ENCODE results near the gene DAB2. TPM values are rescaled to one million over a fixed set of nuclear protein-coding genes. Genes with fewer than 3 reads are reported as not detected.

DAB2 gene
- total and polyA plus RNA-seq, 2 donors from 2014 or later: 138 to 199 TPM

DNA sequence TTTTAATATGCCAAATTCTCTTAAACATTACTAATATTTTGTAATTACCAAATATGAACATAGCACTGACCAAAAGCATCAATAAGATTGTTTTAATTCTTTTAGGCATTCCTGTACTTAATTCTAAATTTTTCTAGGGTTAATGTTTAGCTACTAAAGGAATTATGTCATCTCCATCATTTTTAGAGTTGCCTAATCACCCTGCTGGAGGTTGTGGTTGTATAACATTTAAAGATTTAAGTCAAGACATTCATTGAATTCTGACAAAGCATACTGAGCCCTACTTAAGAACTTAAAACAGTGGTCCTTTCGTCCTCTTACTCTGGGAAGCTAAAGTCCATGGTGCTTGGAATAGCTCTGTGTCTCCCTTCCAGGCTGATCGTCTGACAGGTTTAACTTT is 28.1 kb upstream of the DAB2 start:
- H3K27ac ChIP-seq (ENCODE audit: low read depth in 2 of 2, low read length in 2 of 2): no peak overlapping the region
- FAIRE-seq (no peak), DNase-seq (no peak)
- H3K9me3 ChIP-seq (ENCODE audit: control insufficient read depth in 2 of 3, insufficient read depth in 1 of 3, low read length in 3 of 3): no peaks in the 10 kb centered on the region
- no peak overlapping the region for H3K4me3 ChIP-seq (ENCODE audit: low read length in 3 of 3)
- TF ChIP-seq CTCF (IDR thresholded peaks at IDR 0.05; ENCODE audit: borderline replicate concordance, extremely low read depth, insufficient read depth): no peak
- H3K27me3 ChIP-seq (ENCODE audit: control insufficient read depth, insufficient read depth, low read length): no peaks in the 10 kb centered on the region
- H3K36me3 ChIP-seq (ENCODE audit: control insufficient read depth in 2 of 3, insufficient read depth in 3 of 3, low read length in 3 of 3): no peaks in the 10 kb centered on the region
- no peaks in the 10 kb centered on the region for H3K4me1 ChIP-seq (ENCODE audit: control insufficient read depth in 2 of 3, insufficient read depth in 2 of 3, low read depth in 1 of 3, low read length in 3 of 3)
- intact Hi-C loops (cut with DNase I): no loop called here
- H3K9ac ChIP-seq (ENCODE audit: low read length in 3 of 3): no peak overlapping the region

DNA sequence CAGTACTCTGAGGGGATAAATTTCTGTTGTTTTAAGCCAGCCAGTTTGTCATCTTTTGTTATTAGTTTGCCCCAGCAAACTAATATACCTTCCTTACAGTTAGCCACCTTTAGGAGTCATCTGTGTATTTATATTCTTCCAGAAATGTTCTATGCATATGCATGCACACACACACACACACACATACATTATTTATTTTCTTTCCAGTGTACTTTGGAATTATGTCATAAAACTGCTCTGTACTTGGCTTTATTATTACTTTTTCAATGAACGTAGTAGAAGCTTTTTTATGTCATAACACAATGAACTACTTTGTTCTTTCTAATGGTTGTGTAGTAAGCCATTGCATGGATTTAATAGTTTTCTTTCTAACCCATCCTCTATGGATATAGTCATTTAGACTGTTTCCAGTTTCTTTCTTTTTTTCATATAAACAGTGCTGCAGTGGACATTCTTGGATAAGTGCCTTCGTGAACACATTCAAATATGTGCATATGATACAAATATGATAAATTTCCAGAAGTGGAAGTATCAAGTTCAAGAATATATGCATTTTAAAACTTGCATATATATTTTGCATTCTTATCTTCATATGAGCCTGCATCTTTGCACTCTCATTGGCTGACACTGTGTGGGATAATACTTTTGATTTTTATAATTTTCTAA is 26.6 kb upstream of the DAB2 start:
- DNase-seq (no peak), FAIRE-seq (no peak)
- Histone ChIP-seq H3K27ac (ENCODE audit: low read depth in 2 of 2, low read length in 2 of 2) (no peak overlapping the region), H3K4me3 (ENCODE audit: low read length in 3 of 3) (no peak overlapping the region), H3K9ac (ENCODE audit: low read length in 3 of 3) (no peak overlapping the region), H3K36me3 (ENCODE audit: control insufficient read depth in 2 of 3, insufficient read depth in 3 of 3, low read length in 3 of 3) (no peaks in the 10 kb centered on the region), H3K4me1 (ENCODE audit: control insufficient read depth in 2 of 3, insufficient read depth in 2 of 3, low read depth in 1 of 3, low read length in 3 of 3) (no peaks in the 10 kb centered on the region), H3K9me3 (ENCODE audit: control insufficient read depth in 2 of 3, insufficient read depth in 1 of 3, low read length in 3 of 3) (no peaks in the 10 kb centered on the region), H3K27me3 (ENCODE audit: control insufficient read depth, insufficient read depth, low read length) (no peaks in the 10 kb centered on the region)
- intact Hi-C loops (cut with DNase I): no loop called here
- no peak for TF ChIP-seq CTCF (IDR thresholded peaks at IDR 0.05; ENCODE audit: borderline replicate concordance, extremely low read depth, insufficient read depth)

DNA sequence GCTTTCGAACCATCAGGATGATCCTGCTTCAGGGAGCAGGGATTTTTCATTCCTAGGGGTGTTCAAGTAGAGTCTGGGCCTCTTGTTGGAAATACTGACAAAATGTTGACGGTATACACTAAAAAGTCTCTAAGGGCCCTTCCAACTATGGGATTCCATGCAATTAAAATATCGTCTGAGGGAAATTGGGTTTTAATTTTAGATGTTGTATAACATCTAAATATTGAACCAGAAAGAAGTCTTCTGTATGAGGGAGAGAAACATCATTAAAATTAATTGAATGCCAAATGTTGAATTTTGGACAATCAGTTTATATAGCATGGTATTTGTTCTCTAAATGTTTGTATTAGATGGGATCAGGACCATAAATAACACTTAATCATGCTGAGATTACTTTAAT is 25.7 kb upstream of the DAB2 start:
- Histone ChIP-seq H3K4me3 (ENCODE audit: low read length in 3 of 3) (no peak overlapping the region), H3K4me1 (ENCODE audit: control insufficient read depth in 2 of 3, insufficient read depth in 2 of 3, low read depth in 1 of 3, low read length in 3 of 3) (no peaks in the 10 kb centered on the region), H3K9ac (ENCODE audit: low read length in 3 of 3) (no peak overlapping the region), H3K27me3 (ENCODE audit: control insufficient read depth, insufficient read depth, low read length) (no peaks in the 10 kb centered on the region), H3K36me3 (ENCODE audit: control insufficient read depth in 2 of 3, insufficient read depth in 3 of 3, low read length in 3 of 3) (no peaks in the 10 kb centered on the region), H3K27ac (ENCODE audit: low read depth in 2 of 2, low read length in 2 of 2) (no peak overlapping the region), H3K9me3 (ENCODE audit: control insufficient read depth in 2 of 3, insufficient read depth in 1 of 3, low read length in 3 of 3) (no peaks in the 10 kb centered on the region)
- FAIRE-seq (no peak), DNase-seq (no peak)
- intact Hi-C loops (cut with DNase I): no loop called here
- no peak for TF ChIP-seq CTCF (IDR thresholded peaks at IDR 0.05; ENCODE audit: borderline replicate concordance, extremely low read depth, insufficient read depth)

DNA sequence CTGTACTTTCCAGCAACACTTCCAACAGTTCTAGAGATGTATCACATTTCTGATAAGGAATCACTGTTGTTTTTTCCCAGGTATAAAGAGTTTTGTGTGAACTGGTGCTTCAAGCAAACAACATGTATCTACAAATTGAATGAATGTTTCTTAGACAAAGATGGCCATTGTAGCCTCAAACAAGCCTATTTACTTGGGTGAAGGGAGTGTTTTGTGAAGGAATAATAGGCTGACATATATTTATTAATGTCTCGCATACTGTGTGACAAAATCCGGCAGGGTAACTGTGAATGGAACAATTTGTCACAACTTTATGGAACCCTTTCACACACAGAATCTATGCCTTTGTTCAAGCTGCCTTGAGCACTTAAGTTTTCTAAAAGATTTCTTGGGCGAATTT is 24.8 kb upstream of the DAB2 start:
- no peak for FAIRE-seq
- no peak overlapping the region for H3K27ac ChIP-seq (ENCODE audit: low read depth in 2 of 2, low read length in 2 of 2)
- no peaks in the 10 kb centered on the region for H3K9me3 ChIP-seq (ENCODE audit: control insufficient read depth in 2 of 3, insufficient read depth in 1 of 3, low read length in 3 of 3)

More for the DNA sequence above, 24.8 kb upstream of the DAB2 start:
- no peak for TF ChIP-seq CTCF (IDR thresholded peaks at IDR 0.05; ENCODE audit: borderline replicate concordance, extremely low read depth, insufficient read depth)
- H3K9ac ChIP-seq (ENCODE audit: low read length in 3 of 3): no peak overlapping the region
- no peak for DNase-seq
- no peaks in the 10 kb centered on the region for H3K4me1 ChIP-seq (ENCODE audit: control insufficient read depth in 2 of 3, insufficient read depth in 2 of 3, low read depth in 1 of 3, low read length in 3 of 3)
- no peaks in the 10 kb centered on the region for H3K36me3 ChIP-seq (ENCODE audit: control insufficient read depth in 2 of 3, insufficient read depth in 3 of 3, low read length in 3 of 3)
- no peaks in the 10 kb centered on the region for H3K27me3 ChIP-seq (ENCODE audit: control insufficient read depth, insufficient read depth, low read length)
- intact Hi-C loops (cut with DNase I): no loop called here
- no peak overlapping the region for H3K4me3 ChIP-seq (ENCODE audit: low read length in 3 of 3)

Data from kidney (tissue), 14 donors.